K562 (cell line): ENCODE measurements around the gene TRPM4. TPM values are rescaled to one million over a fixed set of nuclear protein-coding genes. Genes with fewer than 3 reads are reported as not detected.

Experiments
- ATF1 ChIP-seq, 2 experiments: fragments of 450-650 bp in 1 of 2; IDR thresholded peaks; 2 replicates each; pipeline ENCODE4 v1.6.1; 2016; ENCODE audit warnings: missing compliant biosample characterization in 1 of 2, missing genetic modification characterization in 1 of 2
- ATF7 ChIP-seq: fragments of 450-650 bp; IDR thresholded peaks from 2 replicates; pipeline ENCODE4 v1.7.1; 2014; ENCODE audit warnings: mild to moderate bottlenecking, moderate library complexity
- CHAMP1 ChIP-seq: fragments of 450-650 bp; IDR thresholded peaks from 2 replicates; pipeline ENCODE4 v1.6.1; 2016; ENCODE audit warnings: mild to moderate bottlenecking
- GATAD2A ChIP-seq: fragments of 450-650 bp; IDR thresholded peaks from 2 replicates; pipeline ENCODE4 v1.6.1; 2017
- GATAD2B ChIP-seq: fragments of 450-650 bp; IDR thresholded peaks from 2 replicates; pipeline ENCODE4 v1.6.1; 2017; ENCODE audit warnings: mild to moderate bottlenecking, borderline replicate concordance
- HDAC1 ChIP-seq, 2 experiments: fragments of 450-650 bp; IDR thresholded peaks; 2 replicates each; pipeline ENCODE4 v1.6.1; 2016 to 2017; ENCODE audit warnings: inconsistent platforms in 1 of 2, mild to moderate bottlenecking in 1 of 2, moderate library complexity in 1 of 2
- HDAC3 ChIP-seq: fragments of 450-650 bp; IDR thresholded peaks from 2 replicates; pipeline ENCODE4 v1.6.1; 2018; ENCODE audit warnings: borderline replicate concordance, mild to moderate bottlenecking, moderate library complexity; ENCODE audit not compliant: partially characterized antibody
- IRF2 ChIP-seq: sonication (generic); formaldehyde crosslinking; IDR thresholded peaks from 2 replicates; pipeline ENCODE4 v1.8.1; 2022; ENCODE audit warnings: mild to moderate bottlenecking, missing genetic modification reagents
- MECOM ChIP-seq: fragments of 250-450 bp; sonication (Bioruptor Pico); IDR thresholded peaks from 2 replicates; pipeline ENCODE4 v1.8.0; 2022; ENCODE audit warnings: inconsistent platforms
- NR2C2 ChIP-seq, 2 experiments: fragments of 200-800 bp in 1 of 2; sonication (Bioruptor generic) in 1 of 2; sonication (generic) in 1 of 2; formaldehyde crosslinking in 1 of 2; IDR thresholded peaks; 2 replicates each; pipeline versions ENCODE4 v1.6.1 to v1.8.0; 2016 to 2022; ENCODE audit warnings: mild to moderate bottlenecking in 1 of 2, missing compliant biosample characterization in 1 of 2, missing genetic modification characterization in 1 of 2, missing genetic modification reagents in 1 of 2
- NR4A1 ChIP-seq, 2 experiments: fragments of 250-450 bp in 1 of 2; fragments of 450-650 bp in 1 of 2; sonication (Bioruptor Pico) in 1 of 2; IDR thresholded peaks; 2 replicates each; pipeline versions ENCODE4 v1.4.0 to v1.6.1; 2016 to 2020; ENCODE audit warnings: mild to moderate bottlenecking in 2 of 2, missing compliant biosample characterization in 1 of 2, missing genetic modification characterization in 1 of 2, moderate library complexity in 1 of 2
- SP2 ChIP-seq: IDR thresholded peaks from 2 replicates; pipeline ENCODE4 v1.6.1; 2011; ENCODE audit warnings: mild to moderate bottlenecking, low read depth, low read length, moderate library complexity; ENCODE audit not compliant: poor library complexity, severe bottlenecking; ENCODE audit errors: extremely low read depth
- TEAD1 ChIP-seq, 2 experiments: fragments of 450-650 bp in 1 of 2; sonication (generic) in 1 of 2; formaldehyde crosslinking; IDR thresholded peaks; 2 replicates each; pipeline versions ENCODE4 v1.4.0 to v1.8.0; 2020 to 2022; ENCODE audit warnings: mild to moderate bottlenecking in 2 of 2, missing genetic modification reagents in 1 of 2
- TEAD2 ChIP-seq: fragments of 450-650 bp; IDR thresholded peaks from 2 replicates; pipeline ENCODE4 v1.6.1; 2016; ENCODE audit warnings: missing genetic modification characterization, control low read depth, missing compliant biosample characterization
- TFAM ChIP-seq: fragments of 250-450 bp; sonication (Bioruptor Pico); conservative IDR thresholded peaks from 2 replicates; pipeline ENCODE4 v1.5.0; 2021; ENCODE audit warnings: mild to moderate bottlenecking, moderate library complexity
- ZBTB34 ChIP-seq: fragments of 250-450 bp; sonication (Bioruptor Pico); IDR thresholded peaks from 2 replicates; pipeline ENCODE4 v1.8.0; 2021; ENCODE audit warnings: mild to moderate bottlenecking, moderate library complexity
- polyA plus RNA-seq, 8 experiments: library from polyadenylated mRNA; depleted of rRNA in 4 of 8; stranded (reverse) in 5 of 8; unstranded in 3 of 8; fragments of >200 nt; fragmentation: Nextera tagmentation in 2 of 8; fragmentation: Illumina TruSeq in 1 of 8; extraction: Ambion mirVana in 2 of 8; extraction: Trizol in 1 of 8; gene quantifications; 2 replicates each; pipeline versions ENCODE4 v1.2.1 to v1.2.3, GENCODE V29; 2011 to 2014; ENCODE audit warnings: inconsistent platforms in 1 of 8, missing spikeins in 1 of 8
- total RNA-seq, 7 experiments: library from RNA; depleted of rRNA in 6 of 7; stranded (reverse); fragments of >200 nt in 6 of 7; fragmentation: Illumina TruSeq in 2 of 7; extraction: Trizol in 2 of 7; gene quantifications; 2 replicates each; pipeline versions ENCODE4 v1.2.1 to v1.2.3, GENCODE V29; 2011 to 2021; ENCODE audit warnings: low replicate concordance in 1 of 7
- TF ChIP-seq, protein P1 (sequence below), 3 experiments: fragments of 200-800 bp in 1 of 3; fragments of 250-450 bp in 1 of 3; fragments of 450-650 bp in 1 of 3; sonication (Bioruptor Pico) in 1 of 3; sonication (Bioruptor generic) in 1 of 3; formaldehyde crosslinking in 1 of 3; IDR thresholded peaks; 2 replicates each; pipeline versions ENCODE4 v1.6.1 to v1.8.0; 2016 to 2022; ENCODE audit warnings: mild to moderate bottlenecking in 2 of 3, missing genetic modification characterization in 2 of 3, missing compliant biosample characterization in 1 of 3, moderate library complexity in 1 of 3

The TRPM4 gene
- total and polyA plus RNA-seq, 9 of the 15 experiments (the other 6 are each of a cell fraction or from before 2014, with no cell fraction given) = 6.5 to 45.4 (median 15.2) TPM

GRCh38 chr19:49113762-49114629 is 43.6 kb upstream of the TRPM4 start, which contains the start of gene LIN7B (continued):
- TF ChIP-seq, protein P1, sequence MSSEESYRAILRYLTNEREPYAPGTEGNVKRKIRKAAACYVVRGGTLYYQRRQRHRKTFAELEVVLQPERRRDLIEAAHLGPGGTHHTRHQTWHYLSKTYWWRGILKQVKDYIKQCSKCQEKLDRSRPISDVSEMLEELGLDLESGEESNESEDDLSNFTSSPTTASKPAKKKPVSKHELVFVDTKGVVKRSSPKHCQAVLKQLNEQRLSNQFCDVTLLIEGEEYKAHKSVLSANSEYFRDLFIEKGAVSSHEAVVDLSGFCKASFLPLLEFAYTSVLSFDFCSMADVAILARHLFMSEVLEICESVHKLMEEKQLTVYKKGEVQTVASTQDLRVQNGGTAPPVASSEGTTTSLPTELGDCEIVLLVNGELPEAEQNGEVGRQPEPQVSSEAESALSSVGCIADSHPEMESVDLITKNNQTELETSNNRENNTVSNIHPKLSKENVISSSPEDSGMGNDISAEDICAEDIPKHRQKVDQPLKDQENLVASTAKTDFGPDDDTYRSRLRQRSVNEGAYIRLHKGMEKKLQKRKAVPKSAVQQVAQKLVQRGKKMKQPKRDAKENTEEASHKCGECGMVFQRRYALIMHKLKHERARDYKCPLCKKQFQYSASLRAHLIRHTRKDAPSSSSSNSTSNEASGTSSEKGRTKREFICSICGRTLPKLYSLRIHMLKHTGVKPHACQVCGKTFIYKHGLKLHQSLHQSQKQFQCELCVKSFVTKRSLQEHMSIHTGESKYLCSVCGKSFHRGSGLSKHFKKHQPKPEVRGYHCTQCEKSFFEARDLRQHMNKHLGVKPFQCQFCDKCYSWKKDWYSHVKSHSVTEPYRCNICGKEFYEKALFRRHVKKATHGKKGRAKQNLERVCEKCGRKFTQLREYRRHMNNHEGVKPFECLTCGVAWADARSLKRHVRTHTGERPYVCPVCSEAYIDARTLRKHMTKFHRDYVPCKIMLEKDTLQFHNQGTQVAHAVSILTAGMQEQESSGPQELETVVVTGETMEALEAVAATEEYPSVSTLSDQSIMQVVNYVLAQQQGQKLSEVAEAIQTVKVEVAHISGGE (CRISPR knock-in tag; IDR thresholded peaks at IDR 0.05) = no peak
- TF ChIP-seq MECOM (CRISPR knock-in tag) (no peak), SP2 (no peak), ATF1 (CRISPR knock-in tag; IDR thresholded peaks at IDR 0.05) (no peak), ATF1 (tag; IDR thresholded peaks at IDR 0.05) (peak; percentile 47), NR4A1 (CRISPR knock-in tag; IDR thresholded peaks at IDR 0.05) (no peak), NR4A1 (tag; IDR thresholded peaks at IDR 0.05) (0 out of 2 replicates have a peak, but pooled peaks have one; percentile 39), IRF2 (no peak), CHAMP1 (no peak), GATAD2B (peak; percentile 95), GATAD2A (0 out of 2 replicates have a peak, but pooled peaks have one; percentile 23), TEAD1 (CRISPR knock-in tag; IDR thresholded peaks at IDR 0.05) (0 out of 4 replicates have a peak, but pooled peaks of 1 of the 2 experiments have one; percentile 58), NR2C2 (CRISPR knock-in tag; IDR thresholded peaks at IDR 0.05) (peak; percentile 76; the same call in 1 of the 2 replicates), NR2C2 (tag; IDR thresholded peaks at IDR 0.05) (peak; percentile 83), TEAD2 (tag) (no peak), ZBTB34 (CRISPR knock-in tag) (no peak), ATF7 (peak; percentile 48), TFAM (CRISPR knock-in tag) (no peak), HDAC1 (IDR thresholded peaks at IDR 0.05) (peak in 1 of 2 experiments; percentile 80; a peak in 1 of 4 replicates), HDAC3 (no peak)
